HG02763 (cell line): ENCODE results near the gene TUBGCP6.
A peak's percentile ranks its signal among the peaks of the same experiment; 100 is the strongest.

Experiments
- ATAC-seq: cut with Tn5 transposase; IDR thresholded peaks from one replicate; pipeline ENCODE4 v1.9.1; 2021; ENCODE audit warnings: mild to moderate bottlenecking, moderate library complexity; ENCODE audit not compliant: unreplicated experiment

Gene TUBGCP6

DNA sequence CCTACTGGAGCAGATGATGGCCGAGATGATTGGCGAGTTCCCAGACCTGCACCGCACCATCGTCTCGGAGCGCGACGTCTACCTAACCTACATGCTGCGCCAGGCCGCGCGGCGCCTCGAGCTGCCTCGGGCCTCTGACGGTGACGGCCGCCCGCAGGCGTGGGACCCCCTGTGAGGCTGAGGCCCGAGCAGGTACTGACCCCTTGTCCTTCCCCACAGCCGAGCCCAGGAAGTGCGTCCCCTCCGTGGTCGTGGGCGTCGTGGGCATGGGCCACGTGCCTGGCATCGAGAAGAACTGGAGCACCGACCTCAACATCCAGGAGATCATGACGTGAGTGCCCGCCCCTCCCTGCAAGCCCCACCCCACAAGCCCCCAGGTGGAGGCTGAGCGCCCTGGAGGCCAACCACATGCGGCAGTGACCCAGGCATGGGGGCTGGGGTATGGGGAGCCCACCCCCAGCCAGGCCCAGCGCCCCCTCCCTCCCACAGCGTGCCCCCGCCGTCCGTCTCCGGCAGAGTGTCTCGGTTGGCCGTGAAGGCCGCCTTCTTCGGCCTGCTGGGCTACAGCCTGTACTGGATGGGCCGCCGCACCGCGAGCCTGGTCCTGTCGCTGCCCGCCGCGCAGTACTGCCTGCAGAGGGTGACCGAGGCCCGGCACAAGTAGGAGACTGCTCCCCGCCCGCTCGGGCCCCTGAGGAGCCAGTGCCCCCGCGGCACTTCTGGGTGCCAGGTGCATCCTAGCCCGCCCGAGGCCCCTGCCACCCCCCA, 46.8 kb downstream of the TUBGCP6 start:
- ATAC-seq: no peak

DNA sequence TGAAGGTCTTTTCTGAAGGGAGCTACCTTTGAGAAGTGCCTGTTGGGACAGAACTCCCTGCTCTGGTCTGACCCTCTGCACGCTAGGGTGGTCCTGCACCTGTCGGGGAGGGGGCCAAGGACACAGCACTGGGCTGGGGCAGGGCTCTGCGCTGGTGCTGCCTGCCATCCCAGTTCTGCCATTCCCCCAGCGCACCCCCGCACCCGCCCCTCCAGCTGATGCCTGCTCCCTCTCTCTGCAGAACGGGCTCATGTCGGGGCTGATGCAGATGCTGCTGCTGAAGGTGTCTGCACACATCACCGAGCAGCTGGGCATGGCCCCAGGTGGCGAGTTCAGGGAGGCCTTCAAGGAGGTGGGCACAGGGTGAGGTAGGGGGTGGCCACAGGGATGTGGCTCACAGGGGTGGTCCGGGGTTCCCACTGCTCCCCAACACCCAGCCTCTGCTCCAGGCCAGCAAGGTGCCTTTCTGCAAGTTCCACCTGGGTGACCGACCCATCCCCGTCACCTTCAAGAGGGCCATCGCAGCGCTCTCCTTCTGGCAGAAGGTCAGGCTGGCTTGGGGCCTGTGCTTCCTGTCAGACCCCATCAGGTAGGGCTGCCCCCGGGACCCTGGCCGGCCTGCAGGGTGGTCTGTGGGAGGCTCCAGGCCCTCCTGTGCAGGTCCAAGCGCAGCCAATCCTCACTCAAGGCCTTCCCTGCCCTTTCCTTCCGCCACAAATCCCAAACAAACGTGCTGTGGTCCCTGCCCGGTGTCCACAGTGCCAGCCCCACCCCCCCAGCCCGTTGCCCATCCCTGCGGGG, 47.6 kb downstream of the TUBGCP6 start:
- no peak for ATAC-seq

DNA sequence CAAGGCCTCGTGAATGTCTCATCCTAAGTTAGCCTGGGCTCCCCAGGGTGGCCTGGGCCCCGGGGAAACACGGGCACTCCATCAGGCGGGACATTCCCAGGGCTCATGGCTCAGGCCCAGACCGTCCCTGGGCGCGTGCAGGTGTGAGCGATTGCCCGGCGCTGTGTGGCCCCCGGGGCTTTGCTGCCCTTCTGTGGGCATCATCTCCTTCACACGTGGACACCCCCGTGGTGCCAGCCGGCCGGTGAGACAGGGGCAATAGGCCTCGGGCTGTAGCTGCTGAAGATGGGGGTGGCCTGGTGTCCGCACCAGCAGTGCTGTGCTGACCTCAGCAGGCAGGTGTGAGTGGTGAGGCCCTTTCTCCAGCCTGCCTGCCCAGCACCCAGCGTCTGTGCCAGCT, 48.6 kb downstream of the TUBGCP6 start:
- ATAC-seq: no peak

GRCh38 chr22:50194037-50194805, 50.6 kb downstream of the TUBGCP6 start:
- ATAC-seq: no peak

DNA sequence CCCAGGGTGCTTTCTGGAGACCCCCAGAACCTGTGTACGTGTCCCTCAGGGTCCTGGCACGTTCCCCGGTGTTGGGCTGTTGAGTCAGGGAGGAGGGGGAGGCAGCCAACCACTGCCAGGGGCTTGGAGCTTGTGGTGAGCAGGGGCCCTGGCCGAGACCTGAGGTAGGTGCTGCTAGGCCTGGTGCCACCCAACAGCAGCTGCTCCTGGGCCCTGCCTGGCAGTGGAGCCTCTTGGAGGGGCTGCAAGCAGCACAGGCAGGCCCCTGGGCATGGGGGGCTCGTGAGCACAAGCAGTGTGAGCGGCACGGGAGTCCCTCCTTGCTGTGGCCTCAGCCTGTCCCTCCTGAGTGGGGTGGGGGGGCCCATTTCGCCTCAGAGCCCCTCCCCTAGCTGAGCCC, 51.2 kb downstream of the TUBGCP6 start:
- no peak for ATAC-seq

GRCh38 chr22:50192436-50193204, 52.2 kb downstream of the TUBGCP6 start:
- no peak for ATAC-seq

- no peak for ATAC-seq
These were observed 53.7 kb downstream of the TUBGCP6 start for GRCh38 chr22:50190941-50191741.

DNA sequence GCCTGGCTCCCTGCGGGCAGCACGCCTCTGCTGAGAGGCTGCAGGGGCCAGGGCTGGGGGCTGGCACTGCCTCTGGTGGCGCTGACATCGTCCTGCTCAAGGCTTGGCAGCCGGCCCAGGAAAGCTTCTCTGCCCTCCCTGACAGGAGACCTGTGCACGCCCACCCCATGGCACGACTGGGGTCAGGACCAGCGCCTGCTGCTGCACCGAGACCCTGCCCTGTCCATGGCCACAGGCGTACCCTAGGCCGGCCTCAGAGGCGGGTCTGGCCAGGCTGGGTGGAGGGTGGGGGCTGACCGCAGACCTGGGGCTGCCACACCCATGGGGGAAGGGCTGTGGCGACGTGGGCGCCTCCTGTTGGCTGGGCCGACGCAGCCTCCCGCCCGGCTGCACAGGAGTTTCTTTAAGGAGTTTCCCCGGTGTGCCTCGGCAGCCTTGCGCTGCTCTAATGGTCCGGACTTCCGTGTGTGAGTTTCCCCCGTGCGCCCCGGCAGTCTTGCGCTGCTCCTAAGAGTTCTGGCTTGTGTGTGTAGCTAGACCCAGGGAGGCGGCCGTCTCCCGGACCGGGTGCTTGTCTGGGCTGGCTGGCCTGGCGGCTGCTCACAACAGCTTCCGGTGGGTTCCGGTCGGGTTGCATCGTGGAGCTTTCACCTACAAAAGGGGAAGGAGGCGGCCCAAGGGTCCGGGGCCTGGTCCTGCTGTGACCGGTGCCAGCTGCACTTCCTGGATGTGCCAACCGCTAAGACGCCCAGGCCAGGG, 54.5 kb downstream of the TUBGCP6 start:
- peak; percentile 30 for ATAC-seq

GRCh38 chr22:50189849-50190181, 55.0 kb downstream of the TUBGCP6 start:
- ATAC-seq: no peak

- no peak for ATAC-seq
These were observed 55.5 kb downstream of the TUBGCP6 start for GRCh38 chr22:50189184-50189848.

DNA sequence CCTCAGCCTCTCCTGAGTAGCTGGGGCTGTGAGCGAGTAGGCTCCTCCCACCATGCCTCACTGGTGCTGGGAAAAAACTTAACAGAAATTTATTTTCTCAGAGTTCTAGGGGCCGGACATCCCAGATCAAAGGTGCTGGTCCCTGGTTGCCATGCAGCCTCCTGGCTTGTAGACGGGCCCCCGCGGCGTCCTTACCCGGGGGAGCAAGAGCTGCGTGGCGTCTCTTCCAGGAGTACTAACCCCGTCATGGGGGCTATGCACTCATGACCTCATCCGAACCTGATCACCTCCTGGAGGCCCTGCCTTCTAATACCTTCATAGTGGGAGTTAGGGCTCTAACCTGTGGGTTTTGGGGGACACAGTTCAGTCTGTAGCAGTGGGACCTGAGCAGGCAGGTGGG, 56.5 kb downstream of the TUBGCP6 start:
- ATAC-seq: no peak

GRCh38 chr22:50186761-50187523, 57.9 kb downstream of the TUBGCP6 start:
- ATAC-seq: no peak

GRCh38 chr22:50186181-50186714, 58.6 kb downstream of the TUBGCP6 start:
- ATAC-seq: no peak

DNA sequence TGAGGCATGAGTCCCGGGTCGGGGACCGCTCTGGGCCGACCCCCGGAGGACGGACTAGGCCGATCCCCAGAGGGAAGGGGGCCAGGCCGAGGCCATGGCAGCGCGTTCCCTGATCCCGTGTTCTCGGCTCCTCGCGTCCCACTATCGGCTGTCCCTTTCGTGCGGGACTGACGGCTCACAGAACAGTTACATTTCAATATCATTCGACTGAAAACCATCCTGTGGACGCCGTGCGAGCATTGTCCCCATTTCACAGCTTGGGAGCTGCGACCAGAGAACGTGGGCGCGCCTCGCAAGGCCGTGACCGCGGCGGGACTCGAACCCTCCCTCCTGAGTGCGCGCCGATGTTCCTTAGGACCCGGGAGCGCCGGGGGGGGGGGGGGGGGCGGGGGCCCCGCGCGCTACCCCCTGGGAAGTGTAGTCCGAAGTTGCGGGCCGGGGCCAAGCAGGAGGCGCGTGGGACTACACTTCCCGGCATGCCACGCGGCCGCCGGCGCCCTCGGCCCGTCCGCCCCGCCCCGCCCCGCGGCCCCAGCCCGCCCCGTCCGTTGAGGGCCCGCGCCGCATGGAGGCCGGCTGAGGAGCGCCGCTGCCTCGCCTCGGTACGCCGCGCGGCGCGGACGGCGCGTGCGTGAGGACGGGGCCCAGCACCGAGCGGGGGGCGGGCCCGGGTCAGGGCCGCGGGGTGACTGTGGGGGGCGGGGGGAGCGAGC, 59.3 kb downstream of the TUBGCP6 start, which contains the start of gene TRABD:
Gene TRABD (plus strand): TSS at position 539 of the 713 bp plus-strand sequence. CDS start 7,148 bp downstream, outside the sequence.
- peak; percentile 42 for ATAC-seq

DNA sequence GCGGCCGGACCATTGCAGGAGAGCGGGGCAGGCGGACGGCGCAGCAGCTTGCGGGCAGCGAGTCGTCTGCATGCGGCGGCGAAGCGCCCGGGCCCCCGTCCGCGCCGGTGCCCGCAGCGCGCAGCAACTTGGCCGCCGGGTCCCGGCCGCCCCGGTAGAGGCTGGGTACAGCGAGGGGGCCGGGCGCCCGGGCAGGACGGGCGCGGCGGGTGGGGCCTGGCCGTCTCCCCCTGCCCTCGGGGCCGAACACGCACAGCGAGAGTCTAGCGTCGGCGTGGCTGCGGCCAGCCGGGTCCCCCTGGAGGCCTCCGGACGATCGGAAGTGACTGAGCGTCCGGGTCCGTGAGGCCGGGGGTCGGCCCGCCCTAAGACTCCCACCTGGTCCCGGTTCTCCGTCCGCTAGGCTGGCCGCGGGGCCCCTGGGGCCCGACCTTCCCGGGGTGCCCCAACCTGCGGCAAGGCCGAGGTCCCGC, 59.9 kb downstream of the TUBGCP6 start:
- ATAC-seq: no peak

DNA sequence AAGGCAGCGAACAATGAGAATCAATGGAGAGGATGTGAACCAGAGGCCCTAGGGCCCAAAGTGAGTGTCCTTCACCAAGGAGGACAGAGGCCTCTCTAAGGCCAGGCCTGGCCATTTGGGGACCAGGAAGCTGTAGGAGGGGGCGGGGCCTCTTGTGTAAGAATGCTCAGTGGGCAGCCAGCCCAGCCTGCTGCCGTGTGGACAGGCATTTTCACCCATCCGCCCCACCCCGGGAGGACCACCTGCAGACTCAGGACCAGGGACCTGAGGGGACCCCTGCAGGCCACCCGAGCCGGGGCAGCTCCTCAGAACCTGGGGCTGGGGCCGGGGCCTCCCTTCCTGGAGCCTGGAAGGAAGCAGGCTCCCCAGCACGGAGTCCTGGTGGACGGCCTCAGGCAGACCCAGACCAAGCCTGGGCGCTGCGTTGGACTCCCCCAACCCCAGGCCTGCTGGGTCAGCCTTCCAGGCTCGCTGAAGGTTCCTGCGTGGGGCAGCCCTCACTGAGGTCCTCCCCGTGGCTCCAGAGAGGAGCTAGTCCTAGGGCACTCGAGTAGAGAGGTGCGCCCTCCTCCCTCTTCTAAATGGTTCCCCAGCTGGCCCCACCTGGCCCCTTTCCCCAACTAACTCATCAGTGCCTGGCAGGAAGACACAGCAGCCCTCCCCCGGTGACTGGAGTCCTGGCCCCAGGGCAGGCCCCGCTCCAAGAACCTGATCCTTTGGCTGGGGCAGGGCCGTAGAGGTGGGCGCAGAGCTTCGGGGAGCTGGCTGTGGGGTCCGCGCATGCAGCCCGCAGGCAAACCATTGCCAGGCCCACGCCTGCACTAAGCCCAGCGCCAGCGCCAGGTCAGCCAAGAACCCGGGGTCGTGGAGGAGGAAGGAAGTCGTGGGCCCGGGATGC, 60.6 kb downstream of the TUBGCP6 start:
- ATAC-seq: no peak
